Stimulated activated naive CD8-positive, alpha-beta T cell treated with anti-CD3 and anti-CD28 coated beads, Interleukin-15, Interleukin-2, amounts not matched to agents 100 ng/mL and 50 ng/mL, for 24 hours (primary cell): Measurements from ENCODE around the gene UBE3C.
A peak's percentile ranks its signal among the peaks of the same experiment; 100 is the strongest.
"Not testable (repeated sequence)": the region's sequence is repeated elsewhere in the genome, so short reads cannot be mapped to it uniquely, and the experiment has no call there.

Experiments
- H3K27ac Mint-ChIP-seq: one replicate; pipeline ENCODE4 v1.8.0; 2021; ENCODE audit warnings: mild to moderate bottlenecking, mixed read lengths
- H3K27me3 Mint-ChIP-seq: one replicate; pipeline ENCODE4 v1.8.0; 2021; ENCODE audit warnings: mixed read lengths
- H3K36me3 Mint-ChIP-seq: one replicate; pipeline ENCODE4 v1.8.0; 2021; ENCODE audit warnings: low read depth, mixed read lengths
- H3K4me1 Mint-ChIP-seq: one replicate; pipeline ENCODE4 v1.8.0; 2021; ENCODE audit warnings: low read depth, mixed read lengths
- H3K4me3 Mint-ChIP-seq: one replicate; pipeline ENCODE4 v1.8.0; 2021; ENCODE audit warnings: mild to moderate bottlenecking, mixed read lengths
- H3K9me3 Mint-ChIP-seq: one replicate; pipeline ENCODE4 v1.8.0; 2021; ENCODE audit warnings: mixed read lengths

The UBE3C gene

GRCh38 chr7:157222687-157223086 lies 84.0 kb downstream of the UBE3C start:
- Mint-ChIP-seq H3K4me1 (peaks cover 5% of the 10 kb centered on the region), H3K9me3 (no peaks in the 10 kb centered on the region), H3K4me3 (no peak overlapping the region), H3K27me3 (no peaks in the 10 kb centered on the region), H3K27ac (no peak overlapping the region), H3K36me3 (peaks cover 66% of the 10 kb centered on the region)

- Mint-ChIP-seq H3K4me3 (no peak overlapping the region), H3K36me3 (peaks cover 55% of the 10 kb centered on the region), H3K27ac (no peak overlapping the region)
Observed at GRCh38 chr7:157224627-157225026, 85.9 kb downstream of the UBE3C start.

GRCh38 chr7:157228864-157229422 lies 90.2 kb downstream of the UBE3C start:
- Mint-ChIP-seq H3K36me3 (peaks cover 63% of the 10 kb centered on the region), H3K4me3 (no peak overlapping the region), H3K27ac (no peak overlapping the region), H3K4me1 (no peaks in the 10 kb centered on the region), H3K27me3 (no peaks in the 10 kb centered on the region), H3K9me3 (no peaks in the 10 kb centered on the region)

More at GRCh38 chr7:157224627-157225026, 85.9 kb downstream of the UBE3C start:
- no peaks in the 10 kb centered on the region for H3K9me3 Mint-ChIP-seq
- H3K4me1 Mint-ChIP-seq = no peaks in the 10 kb centered on the region
- no peaks in the 10 kb centered on the region for H3K27me3 Mint-ChIP-seq

DNA sequence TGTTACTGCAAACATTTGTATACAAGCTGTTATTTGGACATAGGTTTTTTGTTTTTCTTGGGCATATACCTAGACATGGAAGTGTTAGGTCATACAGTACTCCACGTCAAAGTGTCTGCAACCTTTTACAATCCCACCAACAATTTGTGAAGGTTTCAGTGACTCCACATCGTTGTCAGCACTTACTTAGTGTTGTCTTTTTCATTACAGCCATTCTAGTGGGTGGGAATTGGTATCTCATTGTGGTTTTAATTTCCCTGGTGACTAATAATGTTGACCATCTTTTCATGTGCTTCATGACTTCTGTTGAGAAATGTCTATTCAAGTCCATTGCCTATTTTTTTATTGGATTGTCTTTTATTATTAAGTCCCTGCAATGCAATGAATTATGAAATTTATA lies 95.0 kb downstream of the UBE3C start:
- Mint-ChIP-seq H3K9me3 (no peaks in the 10 kb centered on the region), H3K27ac (no peak overlapping the region), H3K4me1 (no peaks in the 10 kb centered on the region), H3K36me3 (peaks cover 71% of the 10 kb centered on the region), H3K4me3 (no peak overlapping the region), H3K27me3 (no peaks in the 10 kb centered on the region)

- H3K9me3 Mint-ChIP-seq = no peaks in the 10 kb centered on the region
- no peak overlapping the region for H3K27ac Mint-ChIP-seq
- H3K4me3 Mint-ChIP-seq = no peak overlapping the region
- H3K27me3 Mint-ChIP-seq = no peaks in the 10 kb centered on the region
- H3K4me1 Mint-ChIP-seq = no peaks in the 10 kb centered on the region
- H3K36me3 Mint-ChIP-seq = peaks cover 76% of the 10 kb centered on the region
Observed at GRCh38 chr7:157234271-157234670, 95.5 kb downstream of the UBE3C start.

DNA sequence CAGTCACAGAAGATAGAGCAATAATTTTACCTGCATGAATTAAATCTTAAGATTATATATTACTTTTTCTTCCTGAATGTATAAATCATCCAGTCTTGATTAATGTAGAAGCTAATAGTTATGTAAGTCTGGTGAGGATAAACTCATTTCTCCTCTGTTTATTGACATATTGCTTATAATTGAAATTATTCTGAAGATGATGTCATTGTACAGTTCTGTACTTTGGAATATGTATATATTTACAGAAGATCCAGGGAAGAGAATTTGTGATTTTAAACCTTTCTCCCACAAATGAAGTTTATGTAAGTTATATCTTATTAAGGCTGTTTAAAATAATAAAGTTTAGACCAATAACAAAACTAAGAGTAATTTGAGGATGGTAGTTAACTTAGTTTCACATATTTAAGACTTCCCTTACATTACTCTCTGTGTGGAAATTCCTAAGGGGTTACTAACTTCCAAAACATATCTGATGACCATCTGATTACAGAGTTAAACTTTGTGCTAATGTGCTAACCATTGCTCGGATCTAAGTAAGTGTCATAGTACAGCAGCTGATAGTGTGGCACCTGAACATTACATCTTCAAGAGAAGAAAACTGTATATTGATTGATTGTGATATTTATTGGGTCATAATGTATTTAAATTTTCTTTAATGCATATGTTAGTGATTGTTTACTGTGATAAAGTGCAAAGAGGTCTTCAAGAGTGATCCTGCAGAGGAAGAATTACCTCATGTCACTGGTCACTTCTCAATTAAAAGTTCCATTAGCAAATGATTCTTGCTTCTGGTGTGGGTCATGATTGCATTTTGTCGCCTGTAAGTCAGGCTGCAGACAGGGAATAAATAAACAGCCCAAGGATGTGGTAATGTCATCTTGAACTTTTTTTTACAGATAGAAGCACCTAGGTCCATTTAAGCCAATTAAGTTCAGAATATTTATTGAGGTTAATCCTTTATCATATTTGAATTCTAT lies 96.9 kb downstream of the UBE3C start:
- H3K9me3 Mint-ChIP-seq = no peaks in the 10 kb centered on the region
- peaks cover 81% of the 10 kb centered on the region for H3K36me3 Mint-ChIP-seq
- no peak overlapping the region for H3K4me3 Mint-ChIP-seq

GRCh38 chr7:157238087-157238486 lies 99.4 kb downstream of the UBE3C start:
- Mint-ChIP-seq H3K27ac (no peak overlapping the region), H3K9me3 (no peaks in the 10 kb centered on the region), H3K36me3 (peaks cover 76% of the 10 kb centered on the region), H3K4me1 (no peaks in the 10 kb centered on the region), H3K4me3 (no peak overlapping the region), H3K27me3 (no peaks in the 10 kb centered on the region)

More for the DNA sequence above, 96.9 kb downstream of the UBE3C start:
- Mint-ChIP-seq H3K27ac (no peak overlapping the region), H3K4me1 (no peaks in the 10 kb centered on the region), H3K27me3 (no peaks in the 10 kb centered on the region)

- H3K27me3 Mint-ChIP-seq = no peaks in the 10 kb centered on the region
Observed at GRCh38 chr7:157239571-157240270, 101.0 kb downstream of the UBE3C start.

DNA sequence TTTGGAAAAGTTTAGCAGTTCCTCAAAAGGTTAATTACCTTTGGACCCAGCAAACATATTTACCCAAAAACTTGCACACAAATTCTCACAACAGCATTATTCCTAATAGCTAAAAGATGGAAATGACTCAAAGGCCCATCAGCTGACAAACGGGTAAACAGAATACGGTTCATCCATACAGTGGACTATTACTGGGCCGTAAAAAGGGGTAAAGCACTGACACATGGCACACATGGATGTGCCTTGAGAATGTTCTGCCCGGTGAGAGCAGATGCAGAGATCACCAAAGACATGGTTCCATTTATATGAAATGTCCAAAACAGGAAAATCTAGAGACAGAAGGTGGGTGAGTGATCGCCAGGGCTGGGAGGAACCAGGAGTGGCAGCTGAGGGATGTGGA lies 102.9 kb downstream of the UBE3C start:
- H3K36me3 Mint-ChIP-seq = peaks cover 44% of the 10 kb centered on the region
- no peaks in the 10 kb centered on the region for H3K4me1 Mint-ChIP-seq
- no peak overlapping the region for H3K4me3 Mint-ChIP-seq
- no peak overlapping the region for H3K27ac Mint-ChIP-seq
- no peaks in the 10 kb centered on the region for H3K9me3 Mint-ChIP-seq
- no peaks in the 10 kb centered on the region for H3K27me3 Mint-ChIP-seq

More at GRCh38 chr7:157239571-157240270, 101.0 kb downstream of the UBE3C start:
- no peaks in the 10 kb centered on the region for H3K9me3 Mint-ChIP-seq
- no peak overlapping the region for H3K4me3 Mint-ChIP-seq
- H3K4me1 Mint-ChIP-seq = no peaks in the 10 kb centered on the region
- peak overlapping the region; percentile 6 for H3K27ac Mint-ChIP-seq
- H3K36me3 Mint-ChIP-seq = peaks cover 60% of the 10 kb centered on the region

DNA sequence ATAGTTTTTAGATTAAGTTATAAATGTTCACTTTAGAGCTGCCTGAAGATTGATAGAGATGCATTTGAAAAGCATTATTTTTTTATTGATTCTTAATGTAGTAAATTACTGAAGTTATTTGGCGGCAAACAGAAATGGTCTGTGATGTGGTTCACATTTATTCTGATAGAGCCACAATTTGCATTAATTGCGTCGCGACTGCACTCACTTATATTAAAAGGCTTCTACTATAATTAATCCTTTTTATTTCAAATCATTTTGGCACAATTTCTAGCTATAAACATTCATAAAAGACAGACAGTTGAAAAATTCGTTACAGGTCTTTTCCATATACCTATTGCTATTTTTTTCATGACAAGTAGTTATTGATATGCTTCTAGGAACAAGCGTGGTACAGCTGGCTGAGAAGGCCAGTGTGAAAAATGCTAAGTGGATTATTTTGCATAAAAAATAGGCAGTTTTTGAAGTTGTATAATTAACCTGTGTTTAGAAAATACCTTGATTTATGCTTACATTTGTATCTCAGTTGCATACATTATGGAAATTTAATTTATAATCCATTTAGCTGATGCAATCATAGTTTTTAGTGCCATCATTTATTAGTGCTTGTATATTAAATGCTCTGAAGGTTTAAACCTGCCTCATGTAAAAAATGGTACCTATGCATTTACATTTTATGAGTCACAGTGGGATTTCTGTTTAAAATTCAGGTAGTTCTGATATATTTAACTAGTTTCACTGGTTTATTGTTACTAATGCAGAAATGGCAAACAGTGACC lies 106.0 kb downstream of the UBE3C start:
- no peaks in the 10 kb centered on the region for H3K9me3 Mint-ChIP-seq
- H3K27me3 Mint-ChIP-seq = no peaks in the 10 kb centered on the region
- H3K36me3 Mint-ChIP-seq = peaks cover 35% of the 10 kb centered on the region
- no peaks in the 10 kb centered on the region for H3K4me1 Mint-ChIP-seq
- H3K4me3 Mint-ChIP-seq = no peak overlapping the region
- H3K27ac Mint-ChIP-seq = no peak overlapping the region

- Mint-ChIP-seq H3K27ac (no peak overlapping the region), H3K4me1 (no peaks in the 10 kb centered on the region), H3K9me3 (no peaks in the 10 kb centered on the region), H3K4me3 (no peak overlapping the region), H3K36me3 (peaks cover 30% of the 10 kb centered on the region), H3K27me3 (no peaks in the 10 kb centered on the region)
Observed at GRCh38 chr7:157246052-157246451, 107.3 kb downstream of the UBE3C start.

DNA sequence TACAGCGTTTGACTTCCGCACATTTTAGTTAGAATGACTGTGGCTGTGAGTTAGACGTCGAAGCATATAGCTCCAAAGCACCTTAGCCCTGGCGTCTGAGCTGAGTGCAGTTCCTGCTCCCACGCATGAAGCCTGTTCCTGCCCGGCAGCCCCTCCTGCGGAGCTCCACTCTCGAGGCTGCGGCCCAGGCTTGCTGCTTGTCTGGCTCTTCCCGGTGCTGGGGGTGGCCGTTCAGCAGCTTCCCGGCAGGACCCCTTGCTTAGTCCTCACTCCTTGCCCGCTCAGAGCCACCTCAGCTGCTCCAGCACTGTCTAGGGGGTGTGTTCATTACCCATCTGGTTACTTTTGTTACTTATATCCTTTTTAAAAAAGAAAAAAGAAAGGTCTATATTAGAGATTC lies 109.9 kb downstream of the UBE3C start:
- Mint-ChIP-seq H3K9me3 (no peaks in the 10 kb centered on the region), H3K4me3 (no peak overlapping the region), H3K27me3 (no peaks in the 10 kb centered on the region), H3K4me1 (no peaks in the 10 kb centered on the region), H3K36me3 (peaks cover 30% of the 10 kb centered on the region), H3K27ac (no peak overlapping the region)

- H3K9me3 Mint-ChIP-seq = no peaks in the 10 kb centered on the region
- peaks cover 44% of the 10 kb centered on the region for H3K36me3 Mint-ChIP-seq
- no peak overlapping the region for H3K27ac Mint-ChIP-seq
- no peak overlapping the region for H3K4me3 Mint-ChIP-seq
- no peaks in the 10 kb centered on the region for H3K4me1 Mint-ChIP-seq
- no peaks in the 10 kb centered on the region for H3K27me3 Mint-ChIP-seq
Observed at GRCh38 chr7:157250605-157251228, 112.0 kb downstream of the UBE3C start.

DNA sequence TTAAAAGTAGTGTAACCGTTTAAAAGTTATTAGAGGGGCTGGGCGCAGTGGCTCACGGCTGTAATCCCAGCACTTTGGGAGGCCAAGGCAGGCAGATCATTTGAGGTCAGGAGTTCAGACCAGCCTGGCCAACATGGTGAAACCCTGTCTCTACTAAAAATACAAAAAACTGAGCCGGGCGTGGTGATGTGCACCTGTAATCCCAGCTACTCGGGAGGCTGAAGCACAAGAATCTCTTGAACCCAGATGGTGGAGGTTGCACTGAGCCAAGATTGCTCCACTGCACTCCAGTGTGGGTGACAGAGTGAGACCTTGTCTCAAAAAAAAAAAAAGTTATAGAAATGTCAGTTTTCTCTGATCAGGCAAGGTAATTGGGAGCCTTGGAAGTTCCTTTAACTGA lies 113.1 kb downstream of the UBE3C start:
- not testable (repeated sequence) for H3K27ac Mint-ChIP-seq, H3K4me3 Mint-ChIP-seq

More for the DNA sequence above, 113.1 kb downstream of the UBE3C start:
- H3K4me1 Mint-ChIP-seq, H3K27me3 Mint-ChIP-seq, H3K9me3 Mint-ChIP-seq: not testable (repeated sequence)
- H3K36me3 Mint-ChIP-seq = peaks cover 50% of the 10 kb centered on the region
